M059J (cell line): Measurements from ENCODE around the gene ITGA1. TPM values are rescaled to one million over a fixed set of nuclear protein-coding genes. Genes with fewer than 3 reads are reported as not detected.
"Not testable (repeated sequence)": the region's sequence is repeated elsewhere in the genome, so short reads cannot be mapped to it uniquely, and the experiment has no call there.

ENCODE experiments used
- DNase-seq: peaks from one replicate; pipeline ENCODE4 v3.0.0-alpha.2; 2012; ENCODE audit warnings: low read depth
- total RNA-seq: library from RNA; depleted of rRNA; stranded (reverse); fragments of >200 nt; shearing (Covaris generic); gene quantifications from 2 replicates; pipeline ENCODE4 v1.2.3, GENCODE V29; 2014; rRNA removed

Gene ITGA1
- total RNA-seq, result 34.2 and 36.6 TPM in 2 replicates

- peak; percentile 89 for DNase-seq
These were observed at the start of gene ITGA1, which contains the start of gene PELO for GRCh38 chr5:52787600-52788504. TSS of gene ITGA1 (plus strand) at chr5:52787916. CDS start at chr5:52788354, 438 bp downstream. TSS of gene PELO (plus strand) at chr5:52787916. CDS start at chr5:52800395, 12,479 bp downstream.

- DNase-seq, result peak; percentile 53
These were observed 49.6 kb upstream of the ITGA1 start for GRCh38 chr5:52738095-52738506.

GRCh38 chr5:52740007-52740406, 47.7 kb upstream of the ITGA1 start:
- no peak for DNase-seq

GRCh38 chr5:52743012-52743411, 44.7 kb upstream of the ITGA1 start:
- DNase-seq, result peak; percentile 27

GRCh38 chr5:52743529-52743928, 44.2 kb upstream of the ITGA1 start:
- no peak for DNase-seq

GRCh38 chr5:52743970-52744369, 43.7 kb upstream of the ITGA1 start:
- peak; percentile 76 for DNase-seq

- not testable (repeated sequence) for DNase-seq
These were observed 42.8 kb upstream of the ITGA1 start for GRCh38 chr5:52744867-52745458.

- DNase-seq, result no peak
These were observed 41.2 kb upstream of the ITGA1 start for GRCh38 chr5:52746539-52746938.

GRCh38 chr5:52748590-52748989, 39.1 kb upstream of the ITGA1 start:
- no peak for DNase-seq

GRCh38 chr5:52749666-52750065, 38.0 kb upstream of the ITGA1 start:
- no peak for DNase-seq

- DNase-seq, result no peak
These were observed 36.6 kb upstream of the ITGA1 start for GRCh38 chr5:52751137-52751536.

GRCh38 chr5:52754051-52754450, 33.7 kb upstream of the ITGA1 start:
- DNase-seq, result no peak

GRCh38 chr5:52757527-52757926, 30.2 kb upstream of the ITGA1 start:
- DNase-seq, result no peak

GRCh38 chr5:52758014-52758413, 29.7 kb upstream of the ITGA1 start:
- peak; percentile 62 for DNase-seq

GRCh38 chr5:52759331-52759730, 28.4 kb upstream of the ITGA1 start:
- DNase-seq, result no peak

- DNase-seq, result no peak
These were observed 26.9 kb upstream of the ITGA1 start for GRCh38 chr5:52760695-52761366.

GRCh38 chr5:52767217-52767743, 20.4 kb upstream of the ITGA1 start:
- no peak for DNase-seq

- DNase-seq, result no peak
These were observed 19.8 kb upstream of the ITGA1 start for GRCh38 chr5:52767766-52768480.

GRCh38 chr5:52769061-52769460, 18.7 kb upstream of the ITGA1 start:
- no peak for DNase-seq

GRCh38 chr5:52770287-52770939, 17.3 kb upstream of the ITGA1 start:
- no peak for DNase-seq
